ENCODE data around the gene ATP1B3.
"Not testable (repeated sequence)": the region's sequence is repeated elsewhere in the genome, so short reads cannot be mapped to it uniquely, and the experiment has no call there.

ATP1B3 gene

GRCh38 chr3:141909408-141909807, 33.0 kb downstream of the ATP1B3 start:
- no peak for DNase-seq

DNA sequence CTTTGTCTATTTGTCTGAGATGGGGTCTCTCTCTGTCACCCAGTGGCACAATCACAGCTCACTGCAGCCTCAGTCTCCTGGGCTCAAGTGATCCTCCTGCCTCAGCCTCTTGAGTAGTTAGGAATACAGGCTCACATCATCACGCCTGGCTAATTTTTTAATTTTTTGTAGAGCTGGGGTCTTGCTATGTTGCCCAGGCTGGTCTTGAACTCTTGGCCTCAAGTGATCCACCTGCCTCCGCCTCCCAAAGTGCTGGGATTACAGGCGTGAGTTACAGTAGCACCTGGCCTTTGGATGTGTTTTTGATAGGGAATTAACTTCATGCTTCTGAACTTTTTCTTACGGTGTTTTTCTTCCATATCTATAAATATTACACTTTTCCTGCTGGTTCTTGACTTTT, 33.5 kb downstream of the ATP1B3 start:
- DNase-seq = not testable (repeated sequence)

DNA sequence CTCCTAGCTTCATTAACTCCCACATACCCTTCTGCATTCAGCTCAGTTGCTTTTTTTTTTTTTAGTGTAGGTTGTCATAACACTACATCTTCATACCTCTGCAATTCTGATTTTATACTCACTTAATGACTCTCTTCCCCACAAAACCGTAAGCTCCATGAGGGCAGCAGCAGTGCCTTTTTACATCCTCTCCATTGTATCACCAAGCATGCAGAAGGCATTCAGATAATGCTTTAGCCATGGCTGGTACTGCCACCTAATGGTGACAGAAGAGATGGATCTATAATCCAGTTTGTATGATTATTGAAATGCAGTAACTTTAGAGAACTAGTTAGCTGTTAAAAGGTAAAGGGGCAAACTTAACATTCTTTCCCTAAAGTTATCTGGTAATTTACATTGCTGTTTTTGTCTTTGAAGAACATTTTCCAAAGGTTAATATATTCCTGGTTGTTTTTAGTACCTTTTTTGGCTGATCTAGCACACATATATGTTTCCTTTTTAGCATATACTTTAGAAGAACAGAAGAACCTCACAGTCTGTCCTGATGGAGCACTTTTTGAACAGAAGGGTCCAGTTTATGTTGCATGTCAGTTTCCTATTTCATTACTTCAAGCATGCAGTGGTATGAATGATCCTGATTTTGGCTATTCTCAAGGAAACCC, 36.8 kb downstream of the ATP1B3 start:
- DNase-seq = peak in 1 of 2 experiments; percentile 44

DNA sequence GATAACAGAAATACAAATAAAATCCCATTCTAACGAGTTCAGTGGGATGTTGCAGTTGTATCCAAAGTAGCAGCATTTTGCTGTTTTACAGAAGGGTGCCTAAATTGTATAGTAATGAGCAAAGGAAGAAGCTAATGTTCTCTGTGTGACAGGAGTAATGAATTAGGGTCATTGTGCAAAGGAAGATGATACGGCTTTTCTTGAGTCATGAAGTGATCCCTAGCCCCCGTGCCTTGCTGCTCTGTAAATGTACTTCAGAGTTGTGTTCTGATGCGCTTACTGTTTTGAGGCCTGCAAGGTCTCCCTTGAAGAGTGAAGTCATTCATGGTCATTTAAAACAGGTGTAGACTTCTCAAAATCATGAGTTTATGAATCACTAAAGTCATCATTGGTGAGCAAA, 37.9 kb downstream of the ATP1B3 start:
- DNase-seq = no peak

DNA sequence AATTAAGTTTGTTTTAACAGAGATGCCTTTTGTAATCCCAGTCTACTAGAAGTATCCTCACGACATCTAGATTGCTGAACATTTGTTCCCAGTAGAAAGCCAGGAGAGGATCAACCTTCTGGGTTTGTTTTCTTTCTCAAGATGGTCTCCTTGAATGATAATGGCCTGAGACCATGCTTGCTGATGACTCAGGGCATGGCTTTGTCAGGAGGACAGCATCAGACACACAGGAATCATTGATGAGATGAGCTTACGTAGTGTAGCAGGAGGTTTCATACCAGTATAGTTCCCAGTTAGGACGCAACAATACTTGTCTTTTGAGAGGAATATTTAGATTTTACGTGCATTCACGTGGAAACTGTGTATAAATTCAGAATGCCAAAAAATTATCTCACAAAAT, 38.6 kb downstream of the ATP1B3 start:
- no peak for DNase-seq

DNA sequence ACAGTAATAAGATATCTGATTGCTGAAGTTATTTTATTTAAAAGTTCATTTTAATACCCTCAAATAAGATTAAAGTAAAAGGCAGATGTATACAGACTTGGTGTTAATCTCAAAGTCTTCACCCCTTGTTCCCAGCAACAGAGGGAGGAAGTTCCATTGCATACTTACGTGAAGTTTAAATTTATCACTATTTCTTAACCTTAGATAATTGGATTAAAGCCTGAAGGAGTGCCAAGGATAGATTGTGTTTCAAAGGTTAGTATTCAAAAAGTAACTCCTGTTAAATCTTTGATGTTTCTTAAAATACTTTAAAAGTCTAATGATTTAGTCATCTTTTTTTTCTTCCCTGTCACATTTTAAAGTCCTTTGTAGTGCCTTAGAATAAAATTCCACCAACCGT, 39.3 kb downstream of the ATP1B3 start:
- DNase-seq = no peak

- peak in 1 of 2 experiments; percentile 20 for DNase-seq
These were observed 44.3 kb downstream of the ATP1B3 start for GRCh38 chr3:141920701-141921100.

DNA sequence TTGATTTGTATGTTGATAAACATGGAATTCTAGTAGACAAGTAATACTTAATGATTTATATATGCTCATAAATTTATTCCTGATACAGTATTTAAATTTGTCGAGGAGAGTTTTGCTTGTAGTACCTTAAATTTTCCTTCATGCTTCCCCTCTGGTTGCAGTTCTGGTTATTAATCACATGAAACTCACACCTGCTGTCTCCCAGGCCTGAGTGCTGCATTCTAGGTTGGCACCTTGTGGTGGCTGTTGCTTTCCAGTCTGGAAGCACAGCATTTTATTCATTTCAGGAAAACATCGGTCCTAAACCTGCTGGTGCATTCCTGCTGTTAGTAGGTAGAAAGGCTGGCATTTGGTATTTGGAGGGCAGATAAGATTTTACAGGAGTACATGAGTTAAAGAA, 44.9 kb downstream of the ATP1B3 start:
- DNase-seq = peak in 1 of 2 experiments; percentile 15

DNA sequence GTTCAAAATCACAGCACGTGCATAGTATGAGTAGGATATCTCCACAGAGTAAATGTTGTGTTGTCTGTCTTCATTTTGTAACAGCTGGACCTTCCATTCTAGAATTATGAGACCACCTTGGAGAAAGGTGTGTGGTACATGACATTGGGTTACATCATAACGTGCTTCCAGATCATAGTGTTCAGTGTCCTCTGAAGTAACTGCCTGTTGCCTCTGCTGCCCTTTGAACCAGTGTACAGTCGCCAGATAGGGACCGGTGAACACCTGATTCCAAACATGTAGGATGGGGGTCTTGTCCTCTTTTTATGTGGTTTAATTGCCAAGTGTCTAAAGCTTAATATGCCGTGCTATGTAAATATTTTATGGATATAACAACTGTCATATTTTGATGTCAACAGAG, 49.2 kb downstream of the ATP1B3 start:
- DNase-seq = peak in 1 of 2 experiments; percentile 13

- peak; percentile 6 to 13 for DNase-seq
These were observed 50.5 kb downstream of the ATP1B3 start for GRCh38 chr3:141926929-141927328.

- DNase-seq = peak; percentile 19 to 21
These were observed 52.3 kb downstream of the ATP1B3 start for GRCh38 chr3:141928631-141929270.

- DNase-seq = peak; percentile 13 to 16
These were observed 53.0 kb downstream of the ATP1B3 start for GRCh38 chr3:141929341-141929995.

DNA sequence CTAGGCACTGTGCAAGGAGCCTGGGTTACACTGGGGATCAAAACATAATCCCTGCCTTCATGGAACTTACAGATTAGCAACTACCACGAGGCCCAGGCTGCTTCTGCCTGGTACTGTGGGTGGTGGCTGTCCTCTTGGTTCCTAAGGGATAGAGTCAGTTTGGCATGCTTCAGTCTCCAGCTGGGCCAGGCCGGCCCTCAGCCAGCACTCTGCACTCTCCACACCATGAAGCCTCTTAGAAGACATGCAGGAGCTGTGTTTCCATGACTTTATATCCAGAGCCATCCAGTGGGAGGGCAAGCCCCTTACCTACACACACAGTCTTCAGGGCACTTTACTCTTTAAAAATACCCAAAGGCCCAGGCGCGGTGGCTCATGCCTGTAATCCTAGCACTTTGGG, 54.4 kb downstream of the ATP1B3 start:
- DNase-seq = peak; percentile 13 to 15

DNA sequence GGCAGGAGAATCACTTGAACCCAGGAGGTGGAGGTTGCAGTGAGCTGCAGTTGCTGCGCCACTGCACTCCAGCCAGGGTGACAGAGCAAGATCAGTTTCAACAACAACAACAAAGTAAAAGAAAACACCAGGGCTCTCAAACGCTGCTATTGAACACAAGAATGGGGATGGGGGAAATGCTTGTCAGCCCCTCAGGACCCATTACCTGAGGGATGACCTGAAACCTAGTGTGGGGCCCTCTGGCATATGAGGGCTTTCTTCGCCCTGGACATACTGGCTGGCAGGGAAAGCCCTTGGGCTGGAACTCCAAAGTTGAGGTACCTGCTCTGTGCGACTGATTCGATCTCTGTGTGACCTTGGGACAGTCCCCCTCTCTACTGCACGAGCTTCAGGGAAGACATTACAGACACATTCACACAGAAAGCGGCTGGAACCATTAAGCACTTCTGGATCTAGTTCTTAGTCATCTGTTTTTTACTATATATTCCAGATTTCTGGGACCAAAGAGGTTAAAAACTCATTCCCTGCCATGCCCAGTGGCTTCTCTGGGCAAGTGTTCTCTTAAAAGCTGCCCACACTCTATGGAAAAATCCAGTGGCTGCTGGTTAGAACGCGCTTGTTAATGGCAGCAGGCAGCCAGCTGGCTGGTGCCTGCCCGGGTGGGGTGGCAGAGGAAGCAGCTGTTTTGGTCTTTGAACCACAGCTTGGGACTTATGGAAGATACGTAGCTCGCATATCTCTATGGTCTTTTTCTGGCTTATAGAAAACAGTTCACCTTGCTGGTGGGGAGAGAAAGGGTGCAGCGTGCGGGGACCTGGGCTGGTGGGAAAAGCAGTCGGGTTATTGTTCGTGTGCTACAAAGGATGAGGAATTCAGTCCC, 57.2 kb downstream of the ATP1B3 start:
- peak; percentile 16 to 18 for DNase-seq

DNA sequence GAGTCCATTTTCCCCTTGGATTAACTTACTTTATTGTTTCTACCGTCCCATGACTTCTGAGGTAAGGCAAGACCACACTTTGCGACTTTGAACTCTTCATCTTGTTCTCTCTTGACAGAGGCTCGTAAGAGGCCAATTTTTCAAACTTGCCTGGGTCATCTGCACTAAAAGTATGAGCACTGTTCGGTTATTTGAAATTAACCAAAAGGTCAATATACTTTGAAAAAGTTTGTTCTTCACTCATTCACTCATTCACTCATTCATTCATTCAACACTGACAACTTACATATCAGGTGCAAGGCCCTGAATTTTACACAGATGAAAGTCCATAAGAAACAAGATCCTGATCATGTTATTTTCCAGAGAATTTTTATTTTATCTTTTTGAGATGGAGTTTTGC, 57.9 kb downstream of the ATP1B3 start:
- no peak for DNase-seq

GRCh38 chr3:141938011-141938500, 61.6 kb downstream of the ATP1B3 start:
- peak in 1 of 2 experiments; percentile 13 for DNase-seq

GRCh38 chr3:141939759-141940158, 63.3 kb downstream of the ATP1B3 start:
- peak in 1 of 2 experiments; percentile 17 for DNase-seq

GRCh38 chr3:141940194-141940776, 63.8 kb downstream of the ATP1B3 start:
- peak; percentile 75 to 78 for DNase-seq

DNA sequence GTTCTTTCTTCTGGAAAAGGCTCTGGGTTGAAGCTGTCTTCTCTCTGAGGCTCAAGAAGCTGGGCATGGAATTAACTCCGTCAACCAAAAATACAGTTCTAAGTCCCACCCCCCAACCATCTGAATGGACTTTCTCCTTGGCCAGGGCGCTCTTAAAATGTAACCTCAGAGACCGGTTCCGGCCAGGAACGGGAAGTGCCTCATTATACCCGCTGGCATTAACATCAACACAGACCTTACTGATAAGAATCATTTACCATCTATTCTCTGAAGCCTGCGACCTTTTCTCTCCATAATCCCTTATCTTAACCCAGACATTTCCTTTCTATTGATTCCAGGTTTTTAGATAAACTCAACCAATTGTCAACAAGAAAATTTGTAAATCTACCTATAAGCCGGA, 64.7 kb downstream of the ATP1B3 start:
- DNase-seq = peak; percentile 15 to 18

DNA sequence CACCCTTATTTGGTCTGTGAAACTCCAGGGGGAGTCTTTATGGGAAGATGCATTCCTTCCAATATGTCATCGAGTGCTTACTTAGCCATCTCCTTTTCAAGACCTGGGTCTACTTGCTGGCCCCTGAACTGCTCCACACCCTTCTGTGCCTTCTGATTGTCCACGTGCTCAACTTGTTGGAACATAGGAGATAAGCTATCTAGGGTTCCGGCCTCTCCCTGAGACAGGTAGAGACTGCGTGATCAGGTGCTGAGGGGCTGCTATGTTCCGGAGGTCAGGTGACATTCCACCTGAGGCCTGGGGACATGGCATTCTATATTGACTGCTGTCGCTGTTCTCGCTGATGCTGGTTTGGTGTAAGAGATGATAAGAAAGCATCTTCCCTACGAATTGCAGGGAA, 65.6 kb downstream of the ATP1B3 start:
- DNase-seq = peak in 1 of 2 experiments; percentile 16

DNA sequence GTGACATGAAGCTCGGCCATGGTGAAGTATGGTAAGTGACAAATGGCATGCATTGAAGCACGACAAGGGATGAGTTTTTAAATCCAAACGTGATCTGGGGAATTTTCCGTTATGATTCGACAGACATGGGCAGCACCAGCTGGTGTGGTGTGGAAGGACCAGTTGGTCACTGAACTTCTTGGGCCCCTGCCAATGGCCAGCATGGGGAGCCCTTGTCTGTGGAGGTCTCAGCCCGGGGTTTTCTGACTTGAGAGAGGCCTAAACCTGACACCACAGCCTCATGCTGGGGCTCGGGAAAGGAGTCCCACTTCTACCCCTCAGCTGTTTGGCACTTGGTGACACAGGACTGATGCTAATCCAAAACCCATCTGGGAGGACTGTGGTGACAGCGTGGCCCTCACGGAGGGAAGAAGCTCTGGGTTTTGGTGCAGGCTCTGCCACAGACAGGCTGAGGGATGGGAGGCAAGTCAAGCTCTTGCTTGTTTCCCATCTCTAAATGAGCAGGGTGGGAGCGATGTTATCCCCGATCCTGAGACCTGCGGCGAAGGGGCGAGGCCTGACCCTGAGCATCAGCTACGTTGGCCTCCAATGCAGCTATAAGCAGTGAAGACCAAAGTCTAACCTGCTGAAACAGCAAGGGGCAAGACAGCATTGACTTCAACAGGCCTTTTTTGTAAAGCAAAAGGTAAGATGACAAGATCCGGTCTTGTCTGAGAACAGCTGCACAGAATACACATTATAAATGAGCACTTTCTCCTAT, 69.5 kb downstream of the ATP1B3 start:
- no peak for DNase-seq

- DNase-seq = no peak
These were observed 73.0 kb downstream of the ATP1B3 start for GRCh38 chr3:141949399-141949798.
